Activated naive CD8-positive, alpha-beta T cell treated with anti-CD3 and anti-CD28 coated beads, Interleukin-2, amount 10 ng/mL, durations not matched to agents 7 days and 5 days (primary cell): ENCODE results near the gene VPS11. TPM values are rescaled to one million over a fixed set of nuclear protein-coding genes. Genes with fewer than 3 reads are reported as not detected.

ENCODE experiments used
- ATAC-seq: fragments of 150-1000 bp; cut with Tn5 transposase; one replicate; pipeline ENCODE4 v1.10.0; 2021; ENCODE audit warnings: low read depth, moderate library complexity
- POLR2A ChIA-PET: fragments of 350-600 bp; sonication (Branson Sonifier 250); formaldehyde crosslinking; loops from one replicate; lab custom pipeline; 2021; ENCODE audit warnings: antibody characterized with exemption; lab: Charles Lee
- DNase-seq: peaks from one replicate; pipeline ENCODE4 v3.0.0; 2021
- H3K27ac Mint-ChIP-seq: one replicate; pipeline ENCODE4 v1.8.0; 2022; ENCODE audit warnings: mild to moderate bottlenecking, mixed read lengths
- H3K27me3 Mint-ChIP-seq: one replicate; pipeline ENCODE4 v1.8.0; 2022; ENCODE audit warnings: mild to moderate bottlenecking, moderate library complexity, mixed read lengths
- H3K36me3 Mint-ChIP-seq: one replicate; pipeline ENCODE4 v1.8.0; 2021; ENCODE audit warnings: mild to moderate bottlenecking, mixed read lengths
- H3K4me1 Mint-ChIP-seq: one replicate; pipeline ENCODE4 v1.8.0; 2021; ENCODE audit warnings: mixed read lengths
- H3K4me3 Mint-ChIP-seq: one replicate; pipeline ENCODE4 v1.8.0; 2022; ENCODE audit warnings: mild to moderate bottlenecking, moderate library complexity, mixed read lengths
- H3K9me3 Mint-ChIP-seq: one replicate; pipeline ENCODE4 v1.8.0; 2021; ENCODE audit warnings: mixed read lengths
- total RNA-seq, 2 experiments: library from RNA; stranded (reverse); gene quantifications; one replicate each; pipeline ENCODE4 v1.2.3, GENCODE V29; 2021

VPS11 gene
- total RNA-seq, 2 experiments from 2014 or later = 41.2 to 46.2 TPM

- Mint-ChIP-seq H3K4me3 (no peak overlapping the region), H3K9me3 (no peaks in the 10 kb centered on the region), H3K27me3 (no peaks in the 10 kb centered on the region), H3K4me1 (peaks cover 22% of the 10 kb centered on the region), H3K27ac (peak overlapping the region; percentile 96), H3K36me3 (peaks cover 41% of the 10 kb centered on the region)
- ATAC-seq = no peak
- POLR2A ChIA-PET = interaction anchor here (0.7 kb wide), 2 partner anchors 14 to 81 kb away, joined by 3 read pairs; no protein-coding TSS in a partner anchor
- no peak for DNase-seq
These were observed 46.7 kb downstream of the VPS11 start for GRCh38 chr11:119114351-119114750.

- ATAC-seq = peak; percentile 83
- Mint-ChIP-seq H3K27ac (peak overlapping the region; percentile 96), H3K36me3 (peaks cover 36% of the 10 kb centered on the region), H3K9me3 (no peaks in the 10 kb centered on the region), H3K27me3 (no peaks in the 10 kb centered on the region), H3K4me1 (peaks cover 22% of the 10 kb centered on the region), H3K4me3 (peak overlapping the region; percentile 82)
- POLR2A ChIA-PET = interaction anchor here (0.8 to 1.6 kb wide), 9 partner anchors 9 to 97 kb away, joined by 3 to 18 read pairs (median 7); partner anchors contain the start of genes C2CD2L, CBL, DPAGT1 and NLRX1
- peak; percentile 50 for DNase-seq
These were observed 48.0 kb downstream of the VPS11 start for GRCh38 chr11:119115484-119116234.

GRCh38 chr11:119116235-119116594, 48.6 kb downstream of the VPS11 start:
- Mint-ChIP-seq H3K27me3 (no peaks in the 10 kb centered on the region), H3K27ac (peak overlapping the region; percentile 96), H3K9me3 (no peaks in the 10 kb centered on the region), H3K4me1 (peaks cover 26% of the 10 kb centered on the region), H3K36me3 (peaks cover 34% of the 10 kb centered on the region), H3K4me3 (peak overlapping the region; percentile 82)
- DNase-seq = no peak
- no peak for ATAC-seq
- POLR2A ChIA-PET = interaction anchor here (0.8 to 1.6 kb wide), 9 partner anchors 9 to 98 kb away, joined by 3 to 18 read pairs (median 7); partner anchors contain the start of genes C2CD2L, CBL, DPAGT1 and NLRX1

- DNase-seq (no peak), ATAC-seq (no peak)
- Mint-ChIP-seq H3K4me1 (peaks cover 26% of the 10 kb centered on the region), H3K4me3 (no peak overlapping the region), H3K9me3 (no peaks in the 10 kb centered on the region), H3K27ac (peak overlapping the region; percentile 96), H3K27me3 (no peaks in the 10 kb centered on the region), H3K36me3 (peaks cover 31% of the 10 kb centered on the region)
- POLR2A ChIA-PET = interaction anchor here (1.0 to 1.6 kb wide), 6 partner anchors 10 to 98 kb away, joined by 3 to 18 read pairs (median 8); partner anchors contain the start of genes C2CD2L, DPAGT1, NLRX1 and RPS25
These were observed 49.0 kb downstream of the VPS11 start for GRCh38 chr11:119116601-119117000.

- H3K9me3 Mint-ChIP-seq = no peaks in the 10 kb centered on the region
- DNase-seq (no peak), ATAC-seq (no peak)
- H3K36me3 Mint-ChIP-seq = peaks cover 27% of the 10 kb centered on the region
- H3K27me3 Mint-ChIP-seq = no peaks in the 10 kb centered on the region
- peaks cover 29% of the 10 kb centered on the region for H3K4me1 Mint-ChIP-seq
- POLR2A ChIA-PET = interaction anchor here (0.9 kb wide), 1 partner anchor 15 kb away, joined by 3 read pairs; no protein-coding TSS in a partner anchor
- peak overlapping the region; percentile 55 for H3K27ac Mint-ChIP-seq
- H3K4me3 Mint-ChIP-seq = no peak overlapping the region
These were observed 49.5 kb downstream of the VPS11 start for GRCh38 chr11:119117004-119117706.

GRCh38 chr11:119118227-119118626, 50.6 kb downstream of the VPS11 start:
- POLR2A ChIA-PET = interaction anchor here (0.5 to 0.9 kb wide), 4 partner anchors 10 to 23 kb away, joined by 3 read pairs; a partner anchor contains a TSS
- ATAC-seq (no peak), DNase-seq (no peak)
- no peaks in the 10 kb centered on the region for H3K27me3 Mint-ChIP-seq
- H3K4me1 Mint-ChIP-seq = peaks cover 37% of the 10 kb centered on the region
- H3K4me3 Mint-ChIP-seq = no peak overlapping the region
- no peak overlapping the region for H3K27ac Mint-ChIP-seq
- H3K36me3 Mint-ChIP-seq = peaks cover 24% of the 10 kb centered on the region
- H3K9me3 Mint-ChIP-seq = no peaks in the 10 kb centered on the region

- ATAC-seq = no peak
- no peak overlapping the region for H3K4me3 Mint-ChIP-seq
- no peak for DNase-seq
- H3K27me3 Mint-ChIP-seq = no peaks in the 10 kb centered on the region
- no peak overlapping the region for H3K27ac Mint-ChIP-seq
- H3K9me3 Mint-ChIP-seq = no peaks in the 10 kb centered on the region
- H3K4me1 Mint-ChIP-seq = peaks cover 38% of the 10 kb centered on the region
- POLR2A ChIA-PET = interaction anchor here (0.5 to 0.8 kb wide), 4 partner anchors 13 to 375 kb away, joined by 3 read pairs; partner anchors contain the start of gene DPAGT1
- peaks cover 25% of the 10 kb centered on the region for H3K36me3 Mint-ChIP-seq
These were observed 51.3 kb downstream of the VPS11 start for GRCh38 chr11:119118946-119119345.

- no peak for ATAC-seq
- peaks cover 17% of the 10 kb centered on the region for H3K36me3 Mint-ChIP-seq
- POLR2A ChIA-PET = interaction anchor here (0.8 to 2.6 kb wide), 9 partner anchors 9 to 682 kb away, joined by 4 to 20 read pairs (median 5); partner anchors contain the start of genes C2CD2L, CBL, DPAGT1 and HYOU1
- H3K9me3 Mint-ChIP-seq = no peaks in the 10 kb centered on the region
- peak overlapping the region; percentile 93 for H3K4me3 Mint-ChIP-seq
- peak overlapping the region; percentile 86 for H3K27ac Mint-ChIP-seq
- H3K4me1 Mint-ChIP-seq = peaks cover 31% of the 10 kb centered on the region
- no peak for DNase-seq
- no peaks in the 10 kb centered on the region for H3K27me3 Mint-ChIP-seq
These were observed 53.0 kb downstream of the VPS11 start for GRCh38 chr11:119120639-119121007.

- POLR2A ChIA-PET = interaction anchor here (0.6 to 3.0 kb wide), 14 partner anchors 9 to 682 kb away, joined by 3 to 22 read pairs (median 4); partner anchors contain the start of genes ABCG4, C2CD2L, CBL and DPAGT1
- Mint-ChIP-seq H3K36me3 (peaks cover 13% of the 10 kb centered on the region), H3K4me1 (peaks cover 25% of the 10 kb centered on the region), H3K27me3 (no peaks in the 10 kb centered on the region), H3K27ac (peak within 1 kb of the TSS; percentile 86), H3K9me3 (no peaks in the 10 kb centered on the region), H3K4me3 (peak within 1 kb of the TSS; percentile 93)
- DNase-seq = peak; percentile 97
- peak; percentile 97 for ATAC-seq
These were observed 53.6 kb downstream of the VPS11 start, which contains the start of gene HINFP for GRCh38 chr11:119121008-119121810. Gene HINFP (plus strand): TSS chr11:119121580. CDS start chr11:119126945, 5,365 bp downstream.

- DNase-seq (no peak), ATAC-seq (no peak)
- Mint-ChIP-seq H3K4me1 (peaks cover 28% of the 10 kb centered on the region), H3K4me3 (peak overlapping the region; percentile 93), H3K27me3 (no peaks in the 10 kb centered on the region), H3K9me3 (no peaks in the 10 kb centered on the region), H3K36me3 (peaks cover 11% of the 10 kb centered on the region), H3K27ac (peak overlapping the region; percentile 86)
- POLR2A ChIA-PET = interaction anchor here (0.6 to 3.0 kb wide), 12 partner anchors 10 to 197 kb away, joined by 3 to 22 read pairs (median 5); partner anchors contain the start of genes ABCG4, C2CD2L, CBL and DPAGT1
These were observed 54.1 kb downstream of the VPS11 start for GRCh38 chr11:119121811-119122124.

- H3K36me3 Mint-ChIP-seq = peaks cover 10% of the 10 kb centered on the region
- no peak overlapping the region for H3K27ac Mint-ChIP-seq
- no peaks in the 10 kb centered on the region for H3K27me3 Mint-ChIP-seq
- H3K4me3 Mint-ChIP-seq = no peak overlapping the region
- POLR2A ChIA-PET = interaction anchor here (0.7 kb wide), 1 partner anchor 57 kb away, joined by 7 read pairs; no protein-coding TSS in a partner anchor
- no peak for DNase-seq
- no peak for ATAC-seq
- H3K4me1 Mint-ChIP-seq = peaks cover 22% of the 10 kb centered on the region
- H3K9me3 Mint-ChIP-seq = no peaks in the 10 kb centered on the region
These were observed 58.2 kb downstream of the VPS11 start for GRCh38 chr11:119125821-119126220.

- Mint-ChIP-seq H3K9me3 (no peaks in the 10 kb centered on the region), H3K4me3 (no peak overlapping the region), H3K36me3 (peaks cover 10% of the 10 kb centered on the region), H3K27me3 (no peaks in the 10 kb centered on the region), H3K4me1 (peaks cover 18% of the 10 kb centered on the region), H3K27ac (peak overlapping the region; percentile 3)
- ATAC-seq (no peak), DNase-seq (no peak)
- POLR2A ChIA-PET = interaction anchor here (1.4 kb wide), 1 partner anchor 25 kb away, joined by 4 read pairs; the partner anchor contains the start of gene DPAGT1
These were observed 59.2 kb downstream of the VPS11 start for GRCh38 chr11:119126675-119127268.
